GM19328 (cell line): Measurements from ENCODE around the gene SSBP3.

Experiments used
- ATAC-seq: cut with Tn5 transposase; IDR thresholded peaks from one replicate; pipeline ENCODE4 v1.9.1; 2021; ENCODE audit warnings: mild to moderate bottlenecking, moderate library complexity; ENCODE audit not compliant: unreplicated experiment

Gene SSBP3

GRCh38 chr1:54273092-54273794 lies 133.0 kb downstream of the SSBP3 start:
- no peak for ATAC-seq

- ATAC-seq: no peak
Measured at GRCh38 chr1:54272772-54273091, 133.5 kb downstream of the SSBP3 start.

GRCh38 chr1:54272134-54272533 lies 134.1 kb downstream of the SSBP3 start:
- no peak for ATAC-seq

GRCh38 chr1:54271341-54271740 lies 134.9 kb downstream of the SSBP3 start:
- ATAC-seq: no peak

DNA sequence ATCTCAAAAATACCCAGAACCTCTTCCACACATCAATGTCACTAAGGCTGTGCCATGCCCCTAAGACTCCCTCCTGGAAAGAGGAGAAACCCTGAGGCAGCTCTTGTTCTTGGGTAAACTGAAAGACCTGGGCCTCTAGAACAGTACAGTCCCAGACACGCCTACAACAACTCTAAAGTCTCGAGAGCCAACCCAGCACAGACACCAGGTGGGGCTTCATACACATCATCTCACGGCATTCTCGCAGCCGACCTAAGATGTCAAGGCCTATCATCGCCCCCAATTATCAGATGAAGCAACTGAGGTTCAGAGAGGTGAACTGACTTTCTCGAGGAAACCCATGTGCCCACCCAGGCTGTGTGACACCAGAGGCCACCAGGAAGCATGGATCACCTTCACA lies 135.7 kb downstream of the SSBP3 start:
- no peak for ATAC-seq

GRCh38 chr1:54268762-54269297 lies 137.4 kb downstream of the SSBP3 start:
- ATAC-seq: no peak

GRCh38 chr1:54267815-54268761 lies 138.1 kb downstream of the SSBP3 start:
- ATAC-seq: no peak

DNA sequence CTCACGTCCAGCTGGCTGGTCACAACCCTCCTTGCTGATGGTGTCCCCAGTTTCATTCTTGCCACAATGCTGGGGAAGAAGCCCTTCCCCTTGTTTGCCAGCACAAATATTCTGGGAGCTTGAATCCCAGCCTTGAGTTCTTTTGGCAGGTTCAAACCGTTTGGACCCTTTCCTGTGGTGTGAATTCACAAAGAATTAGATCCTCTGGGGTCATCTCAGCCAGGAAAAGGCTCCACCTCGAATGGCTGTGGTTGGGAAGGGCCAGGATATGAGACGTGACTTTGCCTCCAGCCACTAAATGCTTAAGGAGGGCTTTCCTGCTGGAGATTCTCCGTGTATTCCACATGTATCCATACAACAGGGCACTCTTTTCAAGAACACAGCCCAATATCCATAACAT lies 139.3 kb downstream of the SSBP3 start:
- no peak for ATAC-seq

GRCh38 chr1:54266195-54266594 lies 140.0 kb downstream of the SSBP3 start:
- ATAC-seq: no peak

- ATAC-seq: no peak
Measured at GRCh38 chr1:54265659-54266058, 140.5 kb downstream of the SSBP3 start.

- ATAC-seq: no peak
Measured at GRCh38 chr1:54265126-54265525, 141.1 kb downstream of the SSBP3 start.

GRCh38 chr1:54263601-54264226 lies 142.5 kb downstream of the SSBP3 start:
- no peak for ATAC-seq

DNA sequence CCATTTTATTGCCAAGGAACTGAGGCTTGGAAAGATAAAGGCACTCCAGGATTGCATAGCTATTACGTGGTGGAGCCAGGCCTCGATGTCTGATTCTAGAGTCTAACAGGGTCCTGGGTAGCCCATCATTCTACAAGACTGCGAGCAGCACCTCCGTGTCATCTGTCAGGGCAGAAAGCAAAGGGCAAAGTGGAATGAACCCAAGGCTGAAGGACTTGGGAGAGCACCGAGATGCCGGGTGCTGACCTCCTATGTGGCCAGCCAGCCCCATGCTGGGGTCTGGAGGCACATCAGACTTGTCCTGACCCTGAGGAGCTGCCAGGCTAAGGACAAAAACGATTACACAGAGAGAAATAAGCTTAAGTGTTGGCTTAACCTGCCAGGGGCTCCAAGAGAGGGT lies 143.9 kb downstream of the SSBP3 start:
- ATAC-seq: no peak

- no peak for ATAC-seq
Measured at GRCh38 chr1:54260810-54261209, 145.4 kb downstream of the SSBP3 start.

- no peak for ATAC-seq
Measured at GRCh38 chr1:54259546-54260140, 146.6 kb downstream of the SSBP3 start.

GRCh38 chr1:54257876-54258275 lies 148.3 kb downstream of the SSBP3 start:
- ATAC-seq: no peak

DNA sequence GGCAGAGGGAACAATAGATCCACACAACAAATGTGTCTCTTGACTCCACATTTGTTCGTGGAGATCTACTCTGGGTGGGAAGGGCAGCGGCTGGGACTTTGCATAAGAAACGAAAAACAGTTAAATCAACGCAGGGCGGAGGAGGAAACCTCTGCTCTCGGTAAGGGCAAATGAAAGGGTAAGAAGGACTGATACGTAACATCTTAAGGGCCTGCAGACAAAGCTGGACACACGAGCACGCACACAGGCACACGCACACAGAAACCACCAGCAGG lies 148.9 kb downstream of the SSBP3 start:
- ATAC-seq: no peak

GRCh38 chr1:54256522-54257345 lies 149.5 kb downstream of the SSBP3 start:
- ATAC-seq: no peak

GRCh38 chr1:54255026-54255702 lies 151.0 kb downstream of the SSBP3 start:
- ATAC-seq: no peak

DNA sequence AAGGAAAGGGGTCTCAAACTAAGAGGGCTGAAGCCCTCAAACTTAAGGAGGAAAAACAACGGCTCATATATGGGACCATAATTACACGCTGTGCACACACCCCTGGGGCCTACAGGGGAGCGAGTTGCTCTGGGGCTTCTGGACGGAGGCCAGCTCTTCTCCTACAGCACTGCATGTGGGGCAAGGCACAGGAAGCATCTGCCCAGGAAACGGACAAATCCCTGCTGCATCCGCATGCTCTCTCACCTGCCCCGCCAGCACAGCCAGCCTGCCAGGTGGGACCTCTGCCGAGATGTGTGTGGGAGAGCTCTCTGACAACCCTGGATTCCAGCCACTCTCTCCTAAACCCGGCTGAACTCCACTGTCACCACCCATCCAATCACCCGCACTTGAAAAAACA lies 152.1 kb downstream of the SSBP3 start:
- ATAC-seq: no peak
